Measurements from ENCODE around the gene SLC18A3.

The SLC18A3 gene

DNA sequence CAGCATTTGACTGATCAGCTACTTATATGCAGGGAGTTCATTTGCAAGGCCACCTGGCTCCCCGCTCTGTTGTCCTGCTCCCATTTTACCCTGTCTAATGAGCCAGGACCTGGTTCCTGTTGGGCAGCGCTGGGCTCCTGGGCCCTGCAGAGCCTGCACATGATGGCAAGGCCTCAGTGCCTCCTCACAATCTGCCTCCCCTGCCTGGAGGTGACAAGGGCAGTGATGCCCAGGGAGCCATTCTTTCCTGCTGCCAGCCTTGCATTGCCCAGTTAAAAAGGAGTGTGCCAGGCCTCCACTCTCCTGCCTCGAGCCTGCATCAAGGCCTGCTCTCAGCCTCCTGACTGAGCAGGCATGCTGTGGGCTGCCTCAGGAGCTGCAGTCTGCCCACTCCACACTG, 32.2 kb downstream of the SLC18A3 start:
- no peaks in the 10 kb centered on the region for H3K36me3 ChIP-seq (ENCODE audit: control insufficient read depth, insufficient read depth, low read length)
- no peak overlapping the region for H3K27ac ChIP-seq
- no peak overlapping the region for H3K4me3 ChIP-seq (ENCODE audit: low read depth, low read length)
- no peaks in the 10 kb centered on the region for H3K4me1 ChIP-seq
- no peak overlapping the region for H3K9ac ChIP-seq
- H3K27me3 ChIP-seq (ENCODE audit: control insufficient read depth, insufficient read depth, low read length): no peaks in the 10 kb centered on the region
- TF ChIP-seq, protein P1, sequence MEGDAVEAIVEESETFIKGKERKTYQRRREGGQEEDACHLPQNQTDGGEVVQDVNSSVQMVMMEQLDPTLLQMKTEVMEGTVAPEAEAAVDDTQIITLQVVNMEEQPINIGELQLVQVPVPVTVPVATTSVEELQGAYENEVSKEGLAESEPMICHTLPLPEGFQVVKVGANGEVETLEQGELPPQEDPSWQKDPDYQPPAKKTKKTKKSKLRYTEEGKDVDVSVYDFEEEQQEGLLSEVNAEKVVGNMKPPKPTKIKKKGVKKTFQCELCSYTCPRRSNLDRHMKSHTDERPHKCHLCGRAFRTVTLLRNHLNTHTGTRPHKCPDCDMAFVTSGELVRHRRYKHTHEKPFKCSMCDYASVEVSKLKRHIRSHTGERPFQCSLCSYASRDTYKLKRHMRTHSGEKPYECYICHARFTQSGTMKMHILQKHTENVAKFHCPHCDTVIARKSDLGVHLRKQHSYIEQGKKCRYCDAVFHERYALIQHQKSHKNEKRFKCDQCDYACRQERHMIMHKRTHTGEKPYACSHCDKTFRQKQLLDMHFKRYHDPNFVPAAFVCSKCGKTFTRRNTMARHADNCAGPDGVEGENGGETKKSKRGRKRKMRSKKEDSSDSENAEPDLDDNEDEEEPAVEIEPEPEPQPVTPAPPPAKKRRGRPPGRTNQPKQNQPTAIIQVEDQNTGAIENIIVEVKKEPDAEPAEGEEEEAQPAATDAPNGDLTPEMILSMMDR (IDR thresholded peaks at IDR 0.05): no peak
- H3K79me2 ChIP-seq: no peaks in the 10 kb centered on the region
- no peak overlapping the region for H3K4me2 ChIP-seq (ENCODE audit: low read length)
- H2AFZ ChIP-seq: no peak overlapping the region
- H3K9me3 ChIP-seq (ENCODE audit: control insufficient read depth, low read length): no peaks in the 10 kb centered on the region

DNA sequence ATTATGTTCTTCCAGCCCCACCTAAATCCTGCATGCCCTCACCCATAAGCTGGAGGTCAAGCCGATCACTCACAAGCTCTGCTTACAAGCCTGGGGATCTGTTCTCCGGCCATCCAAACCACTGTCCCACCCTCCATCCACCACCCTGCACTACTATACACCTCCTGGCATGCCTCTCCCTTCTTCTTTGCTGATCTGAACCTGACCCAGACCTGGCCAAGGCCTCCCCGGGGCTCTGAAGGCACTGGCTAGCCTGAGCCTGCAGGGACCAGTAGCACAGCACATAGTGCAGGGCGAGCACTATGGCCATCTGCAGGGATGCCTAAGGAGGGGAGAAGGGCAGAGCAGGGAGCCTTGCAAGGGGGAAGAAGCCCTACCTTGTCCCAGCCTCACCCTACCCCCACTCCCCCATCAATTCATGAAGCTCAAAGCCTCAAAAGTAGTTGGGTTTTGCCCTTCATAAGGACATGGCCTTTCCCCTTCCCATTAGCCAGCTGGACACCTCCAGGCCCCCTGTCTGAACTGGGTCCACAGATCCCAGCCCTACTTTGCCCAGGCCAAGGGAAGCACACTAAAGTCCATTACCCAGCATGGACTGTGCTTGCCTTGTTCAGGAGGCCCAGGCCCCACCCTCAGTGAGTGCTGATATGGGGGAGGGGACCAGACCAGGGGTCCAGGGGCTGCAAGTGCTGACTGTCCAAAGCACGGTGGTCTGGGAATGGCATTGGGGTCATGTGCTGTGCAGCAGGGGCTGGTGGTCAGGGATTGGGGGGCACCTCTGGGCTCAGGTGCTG, 33.3 kb downstream of the SLC18A3 start:
- no peak overlapping the region for H2AFZ ChIP-seq
- no peak overlapping the region for H3K4me3 ChIP-seq (ENCODE audit: low read depth, low read length)
- H3K9me3 ChIP-seq (ENCODE audit: control insufficient read depth, low read length): no peaks in the 10 kb centered on the region
- H3K27me3 ChIP-seq (ENCODE audit: control insufficient read depth, insufficient read depth, low read length): no peaks in the 10 kb centered on the region
- H3K4me1 ChIP-seq: no peaks in the 10 kb centered on the region
- TF ChIP-seq, protein P1 (IDR thresholded peaks at IDR 0.05): no peak
- no peak overlapping the region for H3K4me2 ChIP-seq (ENCODE audit: low read length)
- no peak overlapping the region for H3K9ac ChIP-seq
- H3K36me3 ChIP-seq (ENCODE audit: control insufficient read depth, insufficient read depth, low read length): no peaks in the 10 kb centered on the region
- H3K27ac ChIP-seq: no peak overlapping the region
- H3K79me2 ChIP-seq: no peaks in the 10 kb centered on the region

DNA sequence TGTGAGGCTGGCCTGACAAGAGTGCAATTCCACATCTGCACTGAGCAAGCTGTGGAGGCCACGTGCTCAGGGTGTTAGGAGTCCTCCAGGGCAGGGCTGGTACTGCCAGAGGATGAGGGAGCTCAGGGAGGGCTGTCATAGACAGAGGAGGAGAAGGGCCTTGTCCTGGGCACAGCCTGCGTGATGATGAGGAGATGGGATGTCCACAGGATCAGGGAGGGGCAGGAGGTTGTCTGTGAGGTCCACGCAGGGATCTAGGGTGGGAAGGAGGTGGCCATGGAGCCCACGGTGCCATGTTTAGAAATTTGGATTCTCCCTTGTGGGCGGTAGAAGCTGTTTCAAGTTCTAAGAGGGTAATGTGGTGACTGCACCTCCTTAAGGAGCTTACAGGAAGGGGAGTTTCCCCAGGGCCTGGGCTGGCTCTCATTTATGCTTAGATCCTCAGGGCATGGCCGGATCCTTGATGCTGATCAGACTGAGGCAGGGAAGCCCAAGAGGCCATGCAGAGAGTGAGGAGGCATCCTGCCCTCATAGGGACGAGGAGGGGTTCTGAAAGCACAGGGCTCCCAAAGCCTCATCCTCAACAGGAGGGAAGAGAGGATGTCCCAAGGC, 34.0 kb downstream of the SLC18A3 start:
- H3K27me3 ChIP-seq (ENCODE audit: control insufficient read depth, insufficient read depth, low read length): no peaks in the 10 kb centered on the region
- H3K36me3 ChIP-seq (ENCODE audit: control insufficient read depth, insufficient read depth, low read length): no peaks in the 10 kb centered on the region
- no peak overlapping the region for H3K4me2 ChIP-seq (ENCODE audit: low read length)
- H3K9ac ChIP-seq: no peak overlapping the region
- H3K4me3 ChIP-seq (ENCODE audit: low read depth, low read length): no peak overlapping the region
- no peaks in the 10 kb centered on the region for H3K79me2 ChIP-seq
- no peaks in the 10 kb centered on the region for H3K4me1 ChIP-seq
- no peaks in the 10 kb centered on the region for H3K9me3 ChIP-seq (ENCODE audit: control insufficient read depth, low read length)
- TF ChIP-seq, protein P1 (IDR thresholded peaks at IDR 0.05): no peak
- no peak overlapping the region for H2AFZ ChIP-seq
- H3K27ac ChIP-seq: no peak overlapping the region

DNA sequence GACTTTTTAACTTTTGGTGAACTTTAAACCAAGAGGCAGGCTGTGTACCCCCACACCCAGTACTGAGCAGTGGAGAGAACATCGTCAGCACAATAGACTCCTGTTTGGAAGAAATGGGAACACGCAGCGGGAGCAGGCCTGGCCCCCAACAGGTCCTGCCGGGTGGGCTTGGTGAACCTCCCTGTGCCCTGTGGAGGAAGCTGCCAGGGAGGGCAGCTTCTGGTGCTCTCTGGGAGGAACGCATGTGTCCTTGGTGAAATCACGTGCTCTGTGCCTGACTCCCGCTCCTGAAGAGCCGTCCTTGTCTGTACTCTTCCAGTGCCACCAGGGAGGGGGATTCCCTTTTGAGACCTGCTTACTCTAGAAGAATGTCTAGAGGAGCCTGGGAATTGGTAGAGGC, 35.3 kb downstream of the SLC18A3 start:
- no peaks in the 10 kb centered on the region for H3K27me3 ChIP-seq (ENCODE audit: control insufficient read depth, insufficient read depth, low read length)
- TF ChIP-seq, protein P1 (IDR thresholded peaks at IDR 0.05): no peak
- H3K4me2 ChIP-seq (ENCODE audit: low read length): no peak overlapping the region
- H3K27ac ChIP-seq: no peak overlapping the region
- H3K36me3 ChIP-seq (ENCODE audit: control insufficient read depth, insufficient read depth, low read length): no peaks in the 10 kb centered on the region
- no peak overlapping the region for H2AFZ ChIP-seq
- H3K9ac ChIP-seq: no peak overlapping the region
- H3K4me1 ChIP-seq: no peaks in the 10 kb centered on the region
- H3K79me2 ChIP-seq: no peaks in the 10 kb centered on the region
- no peaks in the 10 kb centered on the region for H3K9me3 ChIP-seq (ENCODE audit: control insufficient read depth, low read length)
- no peak overlapping the region for H3K4me3 ChIP-seq (ENCODE audit: low read depth, low read length)
